ENCODE data around the gene ANO4.

The ANO4 gene

DNA sequence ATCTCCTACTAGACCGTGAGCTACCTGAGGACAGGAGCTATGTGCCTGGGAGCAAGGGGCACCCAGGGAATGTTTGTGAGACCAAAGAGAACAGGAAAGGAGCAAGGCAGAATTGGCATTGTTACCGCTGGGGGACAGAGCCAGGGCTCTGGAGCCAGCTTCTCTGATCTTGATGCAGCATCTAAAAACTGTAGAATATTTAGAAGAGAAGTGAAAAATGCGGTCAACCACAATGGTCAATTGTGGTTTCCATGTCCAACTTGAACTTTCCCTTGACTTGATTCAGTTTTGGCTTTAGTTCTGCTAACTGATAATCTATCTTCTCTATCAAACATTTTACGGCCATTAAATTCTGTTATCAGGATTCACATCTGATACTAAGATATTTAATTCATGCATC, 201.2 kb downstream of the ANO4 start:
- DNase-seq, result no peak

DNA sequence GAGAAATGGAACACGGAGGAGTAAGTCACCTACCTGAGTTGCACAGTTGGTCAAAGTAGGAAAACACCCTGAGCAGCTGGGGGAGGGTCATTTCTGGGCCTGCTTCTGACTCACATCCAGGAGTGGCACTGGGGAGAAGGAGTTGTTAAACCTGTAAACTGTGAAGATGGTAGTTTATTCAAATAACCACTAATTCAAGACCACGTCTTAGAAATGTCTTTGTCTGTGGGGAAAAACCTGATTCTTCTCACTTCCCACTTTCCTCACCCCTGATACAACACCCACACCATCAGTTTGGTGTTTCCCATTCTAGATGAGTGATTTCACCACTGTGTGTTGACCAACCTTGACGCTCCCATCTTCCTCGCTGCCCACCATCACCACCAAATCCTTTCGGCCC, 207.1 kb downstream of the ANO4 start:
- no peak for DNase-seq

DNA sequence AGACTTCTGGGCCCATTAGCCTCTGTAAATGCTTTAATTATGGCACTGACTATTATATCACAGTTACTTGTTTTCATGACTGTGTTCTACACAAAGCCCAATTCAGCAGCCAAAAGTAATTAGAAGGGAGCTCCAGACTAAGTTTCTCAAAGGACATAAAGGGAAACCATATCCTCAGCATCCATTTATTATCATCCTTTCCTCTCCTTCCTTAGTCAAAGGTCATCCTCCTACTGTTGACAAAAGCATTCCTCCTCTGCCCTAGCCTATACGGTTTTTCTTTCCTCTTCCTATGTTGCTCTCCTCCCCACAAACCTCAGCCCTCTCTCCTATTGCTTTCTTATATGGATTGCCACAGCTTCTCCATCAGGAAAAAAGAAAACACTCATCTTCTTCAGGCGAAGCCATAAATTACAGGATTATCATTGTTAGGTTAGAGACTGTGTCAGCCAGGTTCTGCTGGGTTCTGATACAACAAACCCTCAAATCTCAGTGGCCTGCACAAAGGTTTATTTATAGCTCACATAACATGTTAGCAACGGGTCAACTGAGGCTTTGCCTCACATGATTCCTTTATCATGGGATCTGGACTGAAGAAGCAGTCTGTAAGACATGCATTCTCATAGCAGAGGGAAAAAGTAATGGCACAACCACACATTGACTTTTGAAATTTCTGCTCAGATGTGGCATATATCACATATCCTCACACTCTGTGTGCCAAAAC, 208.3 kb downstream of the ANO4 start:
- no peak for DNase-seq

DNA sequence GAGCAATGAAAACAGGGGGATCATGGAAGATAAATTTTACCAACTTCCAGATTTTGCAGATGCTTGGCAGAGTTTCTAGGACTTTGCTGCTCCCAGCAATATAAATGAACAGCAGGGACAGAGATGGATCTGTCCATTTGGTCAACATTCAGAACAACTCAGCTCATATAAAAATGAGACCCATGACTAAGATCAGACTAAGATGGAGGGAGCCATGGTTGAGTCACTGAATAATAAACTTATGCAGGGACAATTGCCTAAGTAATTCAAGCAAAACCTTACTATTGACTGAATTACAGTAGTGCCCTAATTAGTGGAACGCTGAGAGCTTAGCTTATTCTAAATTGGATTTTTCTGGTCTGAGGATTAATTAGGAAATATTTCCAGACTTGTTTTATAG, 210.3 kb downstream of the ANO4 start:
- no peak for DNase-seq

DNA sequence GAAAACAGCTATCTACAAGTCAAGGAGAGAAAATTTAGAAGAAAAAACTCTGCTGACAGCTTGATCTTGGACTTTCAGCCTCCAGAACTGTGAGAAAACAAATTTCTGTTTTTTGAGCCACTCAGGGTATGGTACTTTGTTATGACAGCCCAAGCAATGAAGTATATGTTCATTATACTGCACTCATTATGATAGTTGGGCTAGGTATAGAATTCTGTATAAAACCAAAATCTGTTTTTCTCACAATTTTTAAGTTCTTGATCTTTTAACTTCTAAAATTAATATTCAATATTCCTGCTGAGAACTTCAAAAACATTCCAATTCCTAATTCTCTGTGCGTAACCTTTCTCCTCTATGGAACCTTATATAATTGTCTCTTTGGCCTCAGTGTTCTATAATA, 214.7 kb downstream of the ANO4 start:
- DNase-seq, result no peak

DNA sequence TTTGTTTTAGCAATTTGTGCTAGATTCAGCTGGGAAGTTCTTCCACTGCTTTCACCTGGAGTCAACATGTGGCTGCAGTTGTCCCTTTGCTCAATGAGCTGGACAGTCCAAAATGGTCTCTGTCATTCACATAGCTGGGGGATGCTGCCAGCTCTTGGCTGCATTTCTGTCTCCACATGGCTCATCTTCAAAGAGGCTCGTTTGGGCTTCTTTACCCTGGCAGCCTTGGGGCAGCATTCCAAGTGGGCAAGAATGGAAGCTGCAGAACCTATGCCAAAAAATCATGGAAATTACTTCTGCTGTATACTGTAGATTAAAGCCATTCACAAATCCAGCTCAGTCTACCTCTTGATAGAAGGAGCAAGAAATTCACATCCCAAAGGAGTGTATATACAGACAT, 216.3 kb downstream of the ANO4 start:
- no peak for DNase-seq

DNA sequence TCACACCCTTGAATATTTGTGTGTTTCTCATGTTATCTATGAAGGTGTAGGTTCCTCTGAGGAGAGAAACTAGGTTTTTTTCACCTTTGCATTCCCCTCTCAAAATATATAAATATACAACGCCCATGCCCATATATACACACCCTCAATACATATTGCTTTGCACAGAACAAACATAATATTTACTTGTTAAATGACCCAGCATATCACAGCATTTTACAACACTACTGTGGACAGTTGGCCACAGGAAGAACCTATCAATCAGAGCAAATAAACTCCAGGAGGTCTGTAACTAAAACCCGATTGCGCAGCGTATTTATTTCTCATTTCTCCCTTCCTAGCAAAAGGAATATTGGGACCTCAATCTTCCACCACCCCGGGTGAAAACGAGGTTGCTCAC, 219.4 kb downstream of the ANO4 start:
- no peak for DNase-seq

DNA sequence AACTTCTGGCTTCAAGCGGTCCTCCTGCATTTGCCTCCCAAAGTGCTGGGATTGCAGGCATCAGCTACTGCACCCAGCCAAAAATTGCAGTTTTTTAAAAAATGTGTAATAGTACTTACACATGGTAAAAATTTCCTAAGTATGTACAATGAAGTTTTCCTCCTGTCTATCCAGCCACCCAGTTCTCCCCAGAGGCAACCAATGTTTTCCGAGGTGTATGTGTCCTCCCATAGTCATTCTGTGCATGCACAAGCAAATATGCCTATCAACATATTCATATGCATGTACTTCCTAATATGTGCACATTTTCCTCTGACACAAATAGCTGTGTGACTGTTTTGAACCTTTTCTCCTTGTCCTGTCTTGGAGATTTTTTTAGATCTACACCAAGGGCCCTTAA, 220.5 kb downstream of the ANO4 start:
- no peak for DNase-seq

DNA sequence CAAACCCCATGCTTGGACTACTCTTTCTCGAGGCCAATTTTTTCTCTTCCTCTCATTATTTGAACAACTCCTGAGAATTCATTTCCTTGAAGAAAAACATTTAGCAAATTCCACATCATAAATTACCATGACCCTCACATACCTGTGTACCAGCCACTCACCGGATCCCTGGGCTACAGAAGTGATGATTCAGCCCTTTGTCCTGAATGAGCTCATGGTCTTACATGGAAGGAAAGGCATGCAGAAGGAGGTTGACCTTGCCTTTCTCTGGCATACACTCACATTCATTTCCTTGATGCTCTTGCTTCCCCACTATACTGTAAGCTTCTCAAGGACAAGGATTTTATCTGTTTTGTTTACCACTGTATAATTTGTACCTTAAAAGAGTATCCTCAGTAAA, 224.0 kb downstream of the ANO4 start:
- no peak for DNase-seq

DNA sequence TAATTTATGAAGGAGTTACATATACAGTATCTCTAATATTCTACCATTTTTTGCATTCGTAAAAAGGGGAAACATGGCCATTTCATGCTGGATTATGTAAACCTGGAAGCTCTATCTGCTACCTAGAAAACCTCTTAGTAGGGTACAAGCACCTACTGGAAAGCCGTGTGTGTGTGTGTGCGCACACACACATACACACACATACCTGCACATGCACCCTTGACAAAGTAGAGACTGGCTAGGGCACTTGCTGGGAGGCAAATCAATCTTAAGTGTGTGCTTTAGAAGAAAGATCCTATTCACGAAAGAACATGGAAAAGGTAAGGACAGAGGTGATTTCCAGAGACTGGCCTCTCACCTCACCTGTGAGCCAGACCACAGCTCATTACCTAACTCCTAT, 224.6 kb downstream of the ANO4 start:
- DNase-seq, result no peak

DNA sequence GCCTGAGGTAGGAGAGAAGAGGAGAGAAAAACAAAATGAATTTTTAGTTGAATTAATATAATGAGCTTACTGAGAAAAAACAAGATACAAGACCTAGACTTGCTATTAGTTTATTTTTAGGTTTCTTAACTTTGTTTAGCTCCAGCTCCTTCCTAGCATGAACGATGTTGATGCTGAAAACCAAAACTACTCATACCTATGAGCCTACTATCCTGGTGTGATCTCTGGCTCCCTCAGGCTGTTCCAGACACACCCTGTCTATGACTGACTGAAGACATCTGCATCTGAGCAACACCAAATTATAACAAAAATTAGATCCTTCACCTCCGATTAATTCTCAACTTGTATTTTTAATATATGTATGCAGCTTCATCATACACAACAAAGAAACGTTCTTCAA, 225.1 kb downstream of the ANO4 start:
- no peak for DNase-seq

DNA sequence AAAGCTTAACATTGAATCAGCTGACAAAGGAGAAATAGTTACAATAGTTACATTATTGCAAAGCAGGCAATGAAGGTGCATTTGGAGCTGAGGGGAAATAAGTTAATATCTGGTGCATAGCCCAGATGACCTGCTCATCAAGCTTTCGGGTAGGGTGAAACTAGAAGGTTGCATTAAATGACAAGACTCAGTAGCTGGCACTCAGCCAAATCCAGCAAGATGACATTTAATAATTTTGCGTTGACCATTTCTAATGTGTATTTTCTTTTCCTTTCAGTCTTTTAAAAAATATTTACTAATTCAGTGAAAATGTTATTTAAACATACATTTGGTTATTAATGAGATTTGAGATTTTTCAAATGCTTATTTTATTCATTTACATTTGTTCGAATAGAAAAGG, 226.9 kb downstream of the ANO4 start:
- no peak for DNase-seq

DNA sequence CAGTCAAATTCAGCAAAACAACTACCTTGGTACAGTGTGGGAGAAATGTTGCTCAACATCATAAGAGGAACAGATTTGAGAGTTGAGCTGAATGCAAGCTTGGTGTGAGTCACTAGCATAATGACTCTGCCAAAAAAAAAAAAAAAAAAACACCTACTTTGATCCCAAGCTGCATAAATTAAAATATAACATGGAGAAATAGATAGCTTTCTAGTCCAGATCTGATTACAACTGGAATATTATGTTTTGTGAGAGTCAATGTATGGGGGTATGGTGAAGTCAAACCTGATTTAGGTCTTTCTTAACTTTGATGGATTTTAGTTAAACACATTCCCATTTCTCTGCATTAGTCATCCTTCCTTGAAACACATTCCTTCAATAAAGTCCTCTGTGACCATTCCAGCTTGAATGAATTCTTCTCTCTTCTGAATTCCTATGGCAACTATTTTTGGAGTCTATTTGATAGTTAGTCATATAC, 227.4 kb downstream of the ANO4 start:
- DNase-seq, result no peak

DNA sequence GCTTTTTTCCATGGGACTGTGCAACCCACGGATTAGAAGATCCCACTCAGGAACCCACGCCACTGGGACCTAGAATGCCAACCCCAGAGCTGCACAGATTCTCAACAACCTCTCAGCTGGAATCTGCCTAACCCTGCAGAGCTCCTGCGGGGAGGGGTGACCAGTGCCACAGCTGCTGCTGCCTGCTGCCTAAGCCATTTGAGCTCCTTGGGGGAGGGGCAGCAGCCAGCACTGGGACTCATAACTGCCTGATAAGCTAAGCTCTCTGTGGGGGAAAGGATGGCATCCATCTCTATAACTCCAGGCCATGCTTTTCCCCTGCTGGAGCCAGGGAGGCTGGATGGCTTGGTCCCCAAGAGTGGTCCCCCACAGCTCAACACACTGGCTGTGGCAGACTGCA, 232.6 kb downstream of the ANO4 start:
- no peak for DNase-seq

DNA sequence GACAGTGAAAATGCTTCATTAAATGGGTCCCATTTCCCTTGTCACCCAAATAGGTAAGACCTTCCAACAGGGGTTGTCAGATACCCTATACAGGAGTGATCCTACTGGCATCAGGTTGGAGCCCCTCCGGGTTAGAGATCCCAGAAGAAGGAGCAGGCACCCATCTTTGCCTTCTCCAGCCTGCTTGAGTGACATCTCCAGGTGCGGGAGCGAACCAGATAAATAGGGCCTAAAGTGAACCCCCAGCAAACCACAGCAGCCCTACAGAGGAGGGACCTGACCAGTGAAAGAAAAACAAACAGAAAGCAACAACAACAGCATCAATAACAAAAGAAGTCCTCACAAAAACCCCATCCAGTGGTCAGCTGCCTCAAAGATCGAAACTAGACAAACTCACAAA, 233.2 kb downstream of the ANO4 start:
- DNase-seq, result no peak

DNA sequence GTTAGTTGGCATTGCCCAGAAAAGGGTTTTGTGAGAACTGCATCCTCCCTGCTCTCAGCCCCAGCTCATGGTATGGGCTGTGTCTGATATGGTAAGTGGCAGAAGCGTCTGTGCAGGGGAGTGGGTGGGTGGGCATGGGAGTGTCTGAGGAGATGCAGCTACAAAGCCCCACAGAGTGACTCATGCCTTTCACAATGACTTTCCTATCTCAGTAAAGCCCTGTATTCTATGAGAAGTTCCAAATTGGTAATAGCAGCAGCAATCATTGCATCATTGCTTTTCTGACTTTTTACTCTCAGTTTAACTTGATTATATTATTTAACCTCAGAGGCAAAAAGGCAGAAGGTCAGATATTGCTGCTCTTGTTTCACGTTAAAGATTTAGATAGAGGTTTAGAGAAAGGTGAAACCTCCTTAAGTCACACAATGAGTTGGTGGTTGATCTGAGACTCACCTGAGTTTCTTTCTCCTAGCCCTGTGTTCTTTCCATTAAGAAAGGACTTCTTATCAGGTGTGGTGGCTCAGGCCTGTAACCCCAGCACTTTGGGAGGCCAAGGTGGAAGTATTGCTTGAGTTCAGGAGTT, 243.8 kb downstream of the ANO4 start:
- DNase-seq, result peak; percentile 4

DNA sequence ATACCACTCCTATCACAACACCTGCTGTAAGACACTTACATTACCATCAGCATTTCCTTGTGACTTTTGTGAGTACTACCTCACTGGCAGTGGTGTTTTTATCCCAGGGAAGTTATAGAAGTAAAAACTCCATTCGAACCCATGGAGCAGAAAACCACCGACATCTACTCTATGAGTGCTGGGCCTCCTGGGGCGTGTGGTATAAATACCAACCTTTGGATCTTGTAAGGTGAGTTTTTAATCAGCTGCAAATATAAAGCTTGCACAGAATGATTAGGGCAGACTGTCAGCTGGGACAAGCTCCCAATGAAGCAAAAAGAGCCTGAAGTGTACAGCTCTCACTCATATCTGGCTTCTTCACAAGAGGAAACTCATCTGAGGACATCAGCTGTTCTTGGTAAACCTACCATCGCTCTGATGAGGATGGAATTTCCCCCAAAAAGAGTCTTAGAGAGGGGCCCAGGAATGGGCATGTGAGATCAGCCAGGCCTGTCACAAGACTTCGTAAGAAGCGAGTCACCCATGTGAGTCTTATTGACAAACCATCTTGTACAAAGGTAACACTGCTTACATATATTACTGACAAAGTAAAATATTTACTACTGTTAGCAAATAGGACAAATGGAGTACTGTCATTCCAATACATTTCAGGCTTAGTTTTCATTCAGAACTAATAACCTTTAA, 245.4 kb downstream of the ANO4 start:
- no peak for DNase-seq

DNA sequence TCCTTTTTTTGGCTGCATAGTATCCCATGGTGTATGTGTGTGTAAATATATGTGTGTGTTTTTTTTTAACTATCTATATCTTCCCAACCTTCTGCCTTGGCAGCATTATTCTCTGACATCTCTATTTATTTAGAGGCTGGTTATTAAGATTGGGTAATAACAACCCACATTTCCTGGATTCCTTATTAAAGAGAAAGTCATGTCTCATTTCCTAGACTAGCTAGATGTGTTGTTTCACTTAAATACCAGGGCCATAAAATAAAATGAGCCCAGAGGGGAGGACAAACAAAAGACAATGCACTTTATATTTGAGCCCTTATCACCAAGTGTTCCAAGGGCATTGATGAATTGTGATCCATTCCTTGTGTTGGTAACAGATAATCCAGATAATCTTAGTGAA, 246.4 kb downstream of the ANO4 start:
- no peak for DNase-seq

DNA sequence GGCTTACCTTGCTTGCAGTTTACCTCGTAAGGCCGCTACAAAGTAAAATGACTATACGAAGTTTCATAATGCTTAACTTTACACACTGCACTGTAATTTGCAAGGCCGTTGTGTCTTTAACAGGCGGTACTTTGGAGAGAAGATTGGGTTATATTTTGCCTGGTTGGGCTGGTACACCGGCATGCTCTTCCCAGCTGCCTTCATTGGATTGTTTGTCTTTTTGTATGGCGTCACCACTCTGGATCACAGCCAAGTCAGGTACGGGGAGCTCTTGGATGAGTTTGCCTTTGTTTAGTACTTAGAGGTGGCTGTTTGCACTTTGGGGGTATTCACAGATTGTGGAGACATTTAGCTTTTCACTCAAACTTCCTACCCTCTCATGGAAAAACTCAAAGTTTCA, 247.6 kb downstream of the ANO4 start:
- no peak for DNase-seq

DNA sequence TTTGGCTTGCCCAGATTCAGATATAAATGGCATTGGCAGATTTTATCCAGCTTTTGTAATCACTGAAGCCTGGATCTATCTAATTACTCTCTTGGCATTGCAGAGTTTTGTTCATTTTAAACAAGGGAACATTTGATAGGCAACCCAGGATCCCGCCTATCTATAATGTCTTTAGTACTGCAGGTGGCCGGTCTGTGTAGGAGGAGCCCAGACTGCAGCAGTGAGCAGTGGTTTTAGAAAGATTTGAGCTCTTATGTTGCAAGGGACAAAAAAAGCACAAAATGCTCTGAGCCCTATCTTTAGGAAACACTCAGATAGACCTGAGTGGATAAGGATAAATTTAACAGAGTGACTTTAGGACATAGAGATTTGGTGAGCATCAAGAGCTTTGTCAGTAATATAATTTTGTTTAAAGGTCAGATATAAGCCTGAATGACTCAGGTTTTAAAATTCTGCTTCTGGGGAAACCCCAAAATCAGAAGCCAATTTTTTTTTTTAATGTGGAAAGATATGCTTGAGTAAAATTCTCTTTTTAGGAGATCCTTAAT, 250.0 kb downstream of the ANO4 start:
- DNase-seq, result no peak

DNA sequence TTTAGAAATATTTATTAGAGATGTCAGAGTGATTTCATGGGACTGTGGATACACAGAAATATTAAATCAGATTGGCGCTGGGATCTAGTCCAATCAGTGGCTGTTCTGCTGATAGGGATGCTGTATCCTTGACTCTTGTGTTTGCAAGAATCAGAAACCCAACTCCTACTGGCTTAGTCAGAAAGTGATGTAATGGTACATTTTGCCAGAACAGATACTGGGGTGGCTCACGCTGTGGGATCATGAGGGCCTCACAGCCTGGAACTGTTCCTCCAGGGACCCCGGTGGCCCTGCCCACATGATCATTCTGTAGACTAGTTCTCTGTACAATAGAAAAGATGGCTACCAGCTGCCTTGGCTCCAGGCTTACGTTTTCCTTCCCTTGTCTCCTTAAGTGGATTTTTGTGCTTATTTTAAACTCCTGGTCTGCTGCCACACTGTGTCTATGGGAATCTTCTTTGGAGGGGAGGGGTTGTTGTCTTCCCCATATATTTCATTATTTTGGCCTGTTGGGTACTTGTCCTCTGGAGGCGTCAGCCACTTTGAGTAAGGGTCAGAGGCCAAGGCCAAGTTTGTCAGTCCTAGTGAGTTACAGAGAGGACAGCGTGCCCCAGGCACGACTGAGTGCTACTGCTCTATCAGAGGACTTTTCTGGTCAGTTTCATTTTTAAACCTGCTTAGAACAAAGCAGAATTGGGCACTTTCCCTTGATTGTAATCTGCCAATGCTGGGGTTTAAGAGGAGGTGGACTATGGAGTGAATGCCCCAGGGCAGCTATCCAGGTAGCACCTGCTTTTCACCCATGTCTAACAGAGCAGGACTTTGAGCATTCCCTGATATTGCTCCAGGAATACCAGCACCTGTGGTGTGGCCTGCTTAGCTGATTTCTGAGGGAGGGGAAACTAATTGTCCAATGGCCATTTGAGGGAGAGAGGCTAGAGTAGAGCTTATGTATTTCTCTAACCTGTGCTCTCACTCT, 251.2 kb downstream of the ANO4 start:
- no peak for DNase-seq

DNA sequence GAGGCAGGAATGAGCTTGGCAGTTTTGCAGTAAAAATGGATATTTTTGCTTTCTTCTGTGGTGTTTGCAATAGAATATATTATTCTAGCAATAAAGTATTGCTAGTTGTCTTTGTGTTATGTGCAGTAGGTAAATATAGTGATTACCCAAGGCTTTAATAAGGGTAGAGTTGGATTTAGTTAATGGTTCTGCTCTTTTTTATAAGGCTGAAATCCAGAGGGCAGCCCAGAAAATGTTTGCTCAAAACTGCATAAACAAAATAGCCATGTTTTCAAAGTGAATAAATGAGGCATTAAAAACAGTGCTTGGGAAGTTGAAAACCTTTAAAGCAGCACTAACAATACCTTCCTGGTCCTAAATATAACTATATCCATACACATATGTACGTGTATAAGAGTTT, 253.1 kb downstream of the ANO4 start:
- no peak for DNase-seq

DNA sequence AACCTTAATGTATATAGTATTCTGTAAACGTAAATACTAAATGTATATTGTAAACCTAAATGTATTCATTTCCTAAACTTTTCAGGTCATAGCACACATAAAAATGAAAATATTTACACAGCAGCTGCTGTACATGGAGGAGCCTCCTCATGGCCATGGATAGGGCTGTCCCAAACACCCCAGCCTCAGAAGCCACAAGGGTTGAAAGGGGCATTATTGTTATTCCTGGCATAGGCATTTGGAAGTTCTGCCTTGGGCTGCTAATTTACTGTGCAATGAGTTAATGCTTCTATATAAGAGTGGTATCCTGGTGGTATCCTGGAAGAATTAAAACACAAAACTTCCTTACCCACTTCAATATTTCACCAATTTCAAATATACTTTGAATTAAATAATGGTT, 256.1 kb downstream of the ANO4 start:
- no peak for DNase-seq

All from stimulated activated CD4-positive, alpha-beta T cell treated with anti-CD3 and anti-CD28 coated beads, Interleukin-15, amount 100 ng/mL, for 24 hours (primary cell).